Esophagus squamous epithelium (tissue), 5 donors: Measurements from ENCODE around the gene CAPS. TPM values are rescaled to one million over a fixed set of nuclear protein-coding genes. Genes with fewer than 3 reads are reported as not detected.

ENCODE experiments used
- DNase-seq: peaks from one replicate; lab custom pipeline; 2025; lab: John Stamatoyannopoulos, UW
- H3K27ac ChIP-seq, 4 donors: fragments of 200-600 bp; sonication (generic); one replicate each; pipeline ENCODE4 v1.5.1; 2016 to 2019; ENCODE audit warnings: mild to moderate bottlenecking in 1 of 4
- H3K27me3 ChIP-seq, 4 donors: fragments of 200-600 bp; sonication (generic); 1 replicate in 3 of 4; 2 replicates in 1 of 4; pipeline versions ENCODE4 v1.5.1 to v1.6.0; 2017 to 2021; ENCODE audit warnings: antibody characterized with exemption in 1 of 4
- H3K36me3 ChIP-seq, 3 donors: fragments of 200-600 bp; sonication (generic); one replicate each; pipeline ENCODE4 v1.5.1; 2016 to 2019
- H3K4me1 ChIP-seq, 3 donors: fragments of 200-600 bp; sonication (generic); one replicate each; pipeline ENCODE4 v1.5.1; 2017 to 2019
- H3K4me3 ChIP-seq, 4 donors: fragments of 200-600 bp; sonication (generic); 1 replicate in 3 of 4; 2 replicates in 1 of 4; pipeline ENCODE4 v1.5.1; 2016 to 2019; ENCODE audit warnings: mild to moderate bottlenecking in 2 of 4, moderate library complexity in 1 of 4
- H3K9me3 ChIP-seq, 3 donors: fragments of 200-600 bp; sonication (generic); one replicate each; pipeline ENCODE4 v1.5.1; 2016 to 2019
- POLR2A ChIP-seq, 4 donors: fragments of 450-650 bp; IDR thresholded peaks; one replicate each; pipeline ENCODE4 v1.6.1; 2017; ENCODE audit warnings: antibody characterized with exemption in 4 of 4, mild to moderate bottlenecking in 4 of 4, moderate library complexity in 3 of 4
- WGBS, 2 donors: methylation state at CpG; one replicate each; pipeline ENCODE4 v1.1.5; 2018; 5-methylcytosine and 5-hydroxymethylcytosine counted together
- intact Hi-C: fragments of 100-400 bp; cut with DNase I; formaldehyde crosslinking; loops from one replicate; pipeline ENCODE4 v1.15.0; 2022
- total RNA-seq, 4 donors: library from RNA; depleted of rRNA; stranded (reverse); fragments of >200 nt; gene quantifications; one replicate each; pipeline ENCODE4 v1.1.0, GENCODE V29; 2016
- TF ChIP-seq, protein P1 (sequence below), 6 experiments: fragments of 450-650 bp in 4 of 6; fragments of 200-600 bp in 2 of 6; sonication (generic) in 2 of 6; IDR thresholded peaks; one replicate each; pipeline ENCODE4 v1.5.1; 2016 to 2019; ENCODE audit warnings: antibody characterized with exemption in 6 of 6, mild to moderate bottlenecking in 4 of 6, moderate library complexity in 4 of 6
- donor health status: DM: yes; HTN: yes; CAD: no.

CAPS gene
- total RNA-seq, 4 donors from 2014 or later = 3.3 to 13.7 (median 7.3) TPM

DNA sequence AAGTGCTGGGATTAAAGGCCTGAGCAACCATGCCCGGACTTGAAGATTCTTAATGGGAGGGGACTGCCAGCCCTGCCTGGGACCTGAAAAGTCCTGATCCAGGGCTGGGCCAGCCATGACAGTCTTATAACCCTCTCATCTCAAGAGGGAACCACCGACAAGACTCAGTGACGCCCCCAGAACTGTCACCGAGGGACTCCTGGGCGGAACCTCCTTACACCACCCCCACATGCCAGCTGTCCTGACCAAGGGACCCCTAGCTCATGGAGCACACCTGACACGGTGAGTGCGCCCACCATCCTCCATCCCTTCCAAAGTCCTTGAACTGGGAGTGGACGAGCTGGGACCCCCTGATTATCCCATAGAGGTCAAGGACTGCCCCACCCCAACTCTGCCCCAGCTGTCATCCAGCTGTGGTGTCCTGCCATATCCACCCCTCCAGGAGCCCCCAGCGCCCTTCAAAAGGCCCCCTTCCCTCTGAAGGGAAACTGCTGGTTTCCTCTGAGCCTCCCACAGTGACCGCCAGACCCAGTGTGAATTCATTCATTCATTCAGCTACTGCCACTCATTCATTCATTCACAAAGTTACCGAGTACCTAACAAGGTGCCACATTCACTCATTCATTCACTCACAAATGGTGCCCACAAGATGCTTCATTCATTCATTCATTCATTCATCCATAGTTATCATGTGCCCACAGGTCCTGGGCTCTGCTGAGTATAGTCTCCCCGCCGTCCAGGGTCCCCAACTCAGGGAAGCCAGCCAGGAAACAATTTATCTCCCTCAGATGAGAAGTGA, 14.1 kb upstream of the CAPS start:
- peaks cover 11 to 58% (median 12%) of the 10 kb centered on the region in 3 donors for H3K36me3 ChIP-seq
- DNase-seq = no peak
- no peak overlapping the region for H3K4me3 ChIP-seq
- no peak for TF ChIP-seq POLR2A (IDR thresholded peaks at IDR 0.05)
- intact Hi-C loops = no loop called here
- 87 to 89% methylated on average over 7 to 11 of the region's 13 CpGs for WGBS, 2 donors
- H3K27ac ChIP-seq = no peak overlapping the region
- H3K9me3 ChIP-seq = no peaks in the 10 kb centered on the region
- no peaks in the 10 kb centered on the region for H3K27me3 ChIP-seq
- H3K4me1 ChIP-seq = peaks cover 13 to 74% (median 15%) of the 10 kb centered on the region in 3 donors

DNA sequence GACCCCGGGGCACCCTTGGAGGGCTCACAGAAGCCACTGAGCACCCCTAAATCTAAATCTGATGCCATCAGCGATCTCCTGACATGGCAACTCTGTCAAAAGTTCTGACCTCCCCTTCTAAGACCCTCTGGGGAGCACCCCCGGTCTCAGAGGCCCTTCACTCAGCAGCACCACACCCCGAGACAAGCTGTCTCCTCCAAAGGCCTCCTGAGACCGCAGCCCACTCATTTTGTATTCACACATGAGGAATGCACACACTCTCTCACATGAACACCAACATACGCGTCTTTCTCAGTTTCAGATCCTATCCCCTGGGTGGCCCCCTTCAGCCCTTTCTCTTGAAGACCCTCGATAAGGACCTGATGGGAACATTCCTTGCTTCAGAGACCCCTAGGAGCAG, 13.1 kb upstream of the CAPS start:
- intact Hi-C loops = no loop called here

DNA sequence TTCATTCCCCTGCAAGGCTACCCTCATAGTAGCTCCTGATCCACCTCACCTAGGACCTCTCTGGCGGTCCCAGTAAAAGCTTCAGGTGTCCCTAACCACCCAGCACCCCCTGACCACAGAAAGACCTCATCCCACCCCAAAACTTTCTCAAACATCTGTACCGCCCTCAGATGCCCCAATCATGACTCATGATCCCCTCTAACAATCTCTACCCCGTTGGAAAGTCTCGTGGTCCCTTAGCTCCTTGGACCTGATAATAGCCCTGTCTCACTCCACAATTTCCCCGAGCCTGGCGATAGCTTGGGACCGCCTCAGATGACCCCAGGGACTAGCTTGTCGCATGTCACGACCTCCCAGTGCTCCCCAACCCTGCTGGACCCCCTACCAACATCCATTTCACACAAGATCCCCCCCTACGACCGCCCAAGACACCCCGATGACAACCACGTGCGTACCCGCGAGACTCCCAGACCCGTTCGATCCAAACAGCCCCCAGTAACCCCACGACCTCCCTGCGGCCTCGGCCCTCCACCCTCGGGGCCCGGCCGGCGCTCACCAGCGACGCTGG, 10.9 kb upstream of the CAPS start:
- H3K27me3 ChIP-seq = no peaks in the 10 kb centered on the region
- 0 to 1% methylated on average over 9 to 24 of the region's 27 CpGs for WGBS, 2 donors
- DNase-seq = no peak
- H3K36me3 ChIP-seq = peaks cover 0 to 28% (median 0%) of the 10 kb centered on the region in 3 donors
- no peaks in the 10 kb centered on the region for H3K9me3 ChIP-seq
- peak overlapping the region; percentile 79 to 100 (median 90) for H3K4me3 ChIP-seq
- H3K4me1 ChIP-seq = peaks cover 14 to 71% (median 24%) of the 10 kb centered on the region in 3 donors
- H3K27ac ChIP-seq = peak overlapping the region; percentile 94 to 97 (median 96)
- no peak for TF ChIP-seq POLR2A (IDR thresholded peaks at IDR 0.05)
- TF ChIP-seq, protein P1, sequence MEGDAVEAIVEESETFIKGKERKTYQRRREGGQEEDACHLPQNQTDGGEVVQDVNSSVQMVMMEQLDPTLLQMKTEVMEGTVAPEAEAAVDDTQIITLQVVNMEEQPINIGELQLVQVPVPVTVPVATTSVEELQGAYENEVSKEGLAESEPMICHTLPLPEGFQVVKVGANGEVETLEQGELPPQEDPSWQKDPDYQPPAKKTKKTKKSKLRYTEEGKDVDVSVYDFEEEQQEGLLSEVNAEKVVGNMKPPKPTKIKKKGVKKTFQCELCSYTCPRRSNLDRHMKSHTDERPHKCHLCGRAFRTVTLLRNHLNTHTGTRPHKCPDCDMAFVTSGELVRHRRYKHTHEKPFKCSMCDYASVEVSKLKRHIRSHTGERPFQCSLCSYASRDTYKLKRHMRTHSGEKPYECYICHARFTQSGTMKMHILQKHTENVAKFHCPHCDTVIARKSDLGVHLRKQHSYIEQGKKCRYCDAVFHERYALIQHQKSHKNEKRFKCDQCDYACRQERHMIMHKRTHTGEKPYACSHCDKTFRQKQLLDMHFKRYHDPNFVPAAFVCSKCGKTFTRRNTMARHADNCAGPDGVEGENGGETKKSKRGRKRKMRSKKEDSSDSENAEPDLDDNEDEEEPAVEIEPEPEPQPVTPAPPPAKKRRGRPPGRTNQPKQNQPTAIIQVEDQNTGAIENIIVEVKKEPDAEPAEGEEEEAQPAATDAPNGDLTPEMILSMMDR (IDR thresholded peaks at IDR 0.05) = no peak
- intact Hi-C loops = no loop called here

More for the DNA sequence above, 13.1 kb upstream of the CAPS start:
- TF ChIP-seq, protein P1 (IDR thresholded peaks at IDR 0.05) = no peak
- TF ChIP-seq POLR2A (IDR thresholded peaks at IDR 0.05) = no peak
- Histone ChIP-seq H3K36me3 (peaks cover 7 to 48% (median 11%) of the 10 kb centered on the region in 3 donors), H3K9me3 (no peaks in the 10 kb centered on the region), H3K27me3 (no peaks in the 10 kb centered on the region), H3K4me3 (no peak overlapping the region), H3K27ac (no peak overlapping the region), H3K4me1 (peaks cover 15 to 74% (median 21%) of the 10 kb centered on the region in 3 donors)
- DNase-seq = no peak
- 77 to 89% methylated on average over 8 of the region's 8 CpGs for WGBS, 2 donors

DNA sequence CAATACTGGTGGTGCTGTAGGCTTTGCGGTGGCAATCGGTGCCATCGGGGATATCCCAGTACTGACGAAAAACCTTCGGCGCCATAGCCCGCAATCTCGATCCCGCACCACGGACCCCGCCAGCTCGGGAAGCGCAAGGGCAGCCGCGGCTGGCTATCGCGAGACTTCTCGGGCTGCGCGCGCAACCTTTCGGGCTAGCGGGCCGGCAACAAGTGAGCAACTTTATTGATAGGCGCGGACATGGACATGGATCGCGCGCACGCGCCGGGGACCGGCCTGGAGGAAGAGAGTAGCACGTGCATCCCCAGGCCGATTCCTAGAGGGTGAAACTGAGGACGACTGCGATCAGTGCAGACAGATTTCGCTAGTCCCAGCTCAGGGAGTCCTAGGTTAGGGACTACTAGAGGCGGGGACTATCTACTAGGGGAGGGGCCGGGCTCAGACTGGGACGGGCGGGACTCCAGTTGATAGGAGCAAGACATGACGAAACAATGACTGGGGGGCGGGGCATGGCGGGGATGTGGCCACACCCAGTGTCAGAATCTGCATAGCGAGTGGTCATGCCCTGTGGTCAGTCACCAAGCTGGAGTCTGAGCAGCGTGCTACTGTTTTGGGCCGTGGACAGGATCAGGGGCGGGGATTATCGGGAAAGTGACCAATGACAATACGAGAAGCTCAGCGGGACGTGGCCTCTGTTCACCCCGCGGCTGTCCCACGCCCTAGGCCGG, 10.3 kb upstream of the CAPS start, which contains the start of gene NDUFA11:
TSS of gene NDUFA11 (minus strand) at position 167 of the 728 bp plus-strand sequence. CDS start at position 85, 82 bp downstream.
- intact Hi-C loops = no loop called here
- TF ChIP-seq, protein P1 (IDR thresholded peaks at IDR 0.05) = peak in 3 of 6 experiments; percentile 3 to 39 (median 10)
- TF ChIP-seq POLR2A (IDR thresholded peaks at IDR 0.05) = peak in 3 of 4 donors; percentile 39 to 78 (median 49)
- Histone ChIP-seq H3K36me3 (peaks cover 0 to 30% (median 0%) of the 10 kb centered on the region in 3 donors), H3K27ac (peak within 1 kb of the TSS; percentile 94 to 97 (median 96)), H3K4me3 (peak within 1 kb of the TSS; percentile 79 to 100 (median 90)), H3K9me3 (no peaks in the 10 kb centered on the region), H3K27me3 (no peaks in the 10 kb centered on the region), H3K4me1 (peaks cover 12 to 73% (median 24%) of the 10 kb centered on the region in 3 donors)
- 0% methylated on average over 9 to 39 of the region's 57 CpGs for WGBS, 2 donors
- peak; percentile 100 for DNase-seq

DNA sequence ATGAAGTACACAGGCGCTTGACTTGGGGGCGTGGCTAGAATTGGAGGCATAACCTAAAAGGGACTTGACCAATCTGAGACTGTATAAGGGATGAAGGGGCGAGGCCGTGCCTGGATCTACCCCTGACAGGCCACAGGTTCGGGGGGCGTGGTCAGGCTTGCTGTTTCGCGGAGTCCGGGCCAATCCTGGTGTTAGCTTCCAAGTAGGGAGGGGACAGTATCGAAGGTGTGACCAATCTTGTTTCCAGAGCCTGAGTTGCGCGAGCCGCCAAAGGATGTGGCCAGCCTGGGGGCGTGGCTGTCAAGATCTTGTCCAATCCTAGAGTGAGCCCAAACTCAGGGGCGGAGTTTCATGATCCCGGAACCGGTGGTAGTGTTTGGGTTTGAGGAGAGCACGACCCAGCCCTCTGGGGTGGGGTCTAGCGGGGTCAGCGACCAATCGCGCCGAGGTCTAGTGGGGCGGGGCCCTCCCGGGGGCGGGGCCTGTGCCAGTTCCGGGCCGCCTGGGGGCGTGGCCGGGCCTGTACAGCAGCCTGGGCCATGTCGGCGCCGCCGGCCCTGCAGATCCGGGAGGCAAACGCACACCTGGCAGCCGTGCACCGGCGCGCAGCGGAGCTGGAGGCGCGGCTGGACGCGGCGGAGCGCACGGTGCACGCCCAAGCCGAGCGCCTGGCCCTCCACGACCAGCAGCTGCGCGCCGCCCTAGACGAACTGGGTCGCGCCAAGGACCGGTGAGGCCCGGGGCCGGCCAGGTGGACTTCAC, 9.5 kb upstream of the CAPS start, which contains the start of gene VMAC:
TSS of gene VMAC (plus strand) at position 521 of the 762 bp plus-strand sequence. CDS start at position 540, 19 bp downstream.
- Histone ChIP-seq H3K27me3 (no peaks in the 10 kb centered on the region), H3K9me3 (no peaks in the 10 kb centered on the region), H3K4me1 (peaks cover 12 to 79% (median 24%) of the 10 kb centered on the region in 3 donors), H3K27ac (peak within 1 kb of the TSS; percentile 94 to 97 (median 96)), H3K4me3 (peak within 1 kb of the TSS; percentile 79 to 100 (median 90)), H3K36me3 (peaks cover 0 to 37% (median 0%) of the 10 kb centered on the region in 3 donors)
- WGBS, 2 donors = 0% methylated on average over 1 to 8 of the region's 61 CpGs
- TF ChIP-seq, protein P1 (IDR thresholded peaks at IDR 0.05) = peak in 3 of 6 experiments; percentile 5 to 10 (median 9)
- TF ChIP-seq POLR2A (IDR thresholded peaks at IDR 0.05) = peak in 2 of 4 donors; percentile 56 to 67
- peak; percentile 100 for DNase-seq
- intact Hi-C loops = no loop called here
